Measurements from ENCODE around the gene PNPLA8. TPM values are rescaled to one million over a fixed set of nuclear protein-coding genes. Genes with fewer than 3 reads are reported as not detected.

PNPLA8 gene
- total RNA-seq, 3 donors from 2014 or later: 6.9 to 8.6 (median 8.3) TPM

- H3K4me1 Mint-ChIP-seq (ENCODE audit: low read depth): no peaks in the 10 kb centered on the region
- H3K9me3 Mint-ChIP-seq: no peaks in the 10 kb centered on the region
- H3K4me3 Mint-ChIP-seq: no peak overlapping the region
- peaks cover 31% of the 10 kb centered on the region for H3K27me3 Mint-ChIP-seq (ENCODE audit: low read depth)
- H3K36me3 Mint-ChIP-seq (ENCODE audit: insufficient read depth): no peaks in the 10 kb centered on the region
- ATAC-seq (no peak), DNase-seq (no peak)
These were observed 100.1 kb downstream of the PNPLA8 start for GRCh38 chr7:108425714-108426275.

DNA sequence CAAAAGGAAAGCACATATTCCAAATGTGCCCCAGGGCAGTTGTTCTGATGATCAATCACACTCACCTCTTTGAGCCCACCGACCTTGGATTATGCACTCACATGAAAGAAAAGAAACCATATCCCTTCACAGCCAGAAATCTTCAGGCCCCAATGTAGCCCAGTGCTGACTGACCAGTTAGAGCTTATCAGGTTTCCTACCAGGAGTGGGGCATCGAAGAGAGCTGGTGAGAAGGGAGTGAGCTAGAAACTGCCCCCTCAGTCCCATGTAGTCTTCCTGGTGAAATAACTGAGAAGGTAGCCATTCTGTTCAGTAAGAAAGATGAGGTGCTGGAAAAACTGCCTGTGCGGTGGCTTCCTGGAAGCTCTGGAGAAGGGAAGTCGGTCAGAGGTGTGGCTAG, 101.9 kb downstream of the PNPLA8 start:
- peaks cover 31% of the 10 kb centered on the region for H3K27me3 Mint-ChIP-seq (ENCODE audit: low read depth)
- no peaks in the 10 kb centered on the region for H3K9me3 Mint-ChIP-seq
- DNase-seq: no peak
- H3K36me3 Mint-ChIP-seq (ENCODE audit: insufficient read depth): no peaks in the 10 kb centered on the region
- H3K4me3 Mint-ChIP-seq: no peak overlapping the region
- peaks cover 3% of the 10 kb centered on the region for H3K4me1 Mint-ChIP-seq (ENCODE audit: low read depth)
- no peak for ATAC-seq

DNA sequence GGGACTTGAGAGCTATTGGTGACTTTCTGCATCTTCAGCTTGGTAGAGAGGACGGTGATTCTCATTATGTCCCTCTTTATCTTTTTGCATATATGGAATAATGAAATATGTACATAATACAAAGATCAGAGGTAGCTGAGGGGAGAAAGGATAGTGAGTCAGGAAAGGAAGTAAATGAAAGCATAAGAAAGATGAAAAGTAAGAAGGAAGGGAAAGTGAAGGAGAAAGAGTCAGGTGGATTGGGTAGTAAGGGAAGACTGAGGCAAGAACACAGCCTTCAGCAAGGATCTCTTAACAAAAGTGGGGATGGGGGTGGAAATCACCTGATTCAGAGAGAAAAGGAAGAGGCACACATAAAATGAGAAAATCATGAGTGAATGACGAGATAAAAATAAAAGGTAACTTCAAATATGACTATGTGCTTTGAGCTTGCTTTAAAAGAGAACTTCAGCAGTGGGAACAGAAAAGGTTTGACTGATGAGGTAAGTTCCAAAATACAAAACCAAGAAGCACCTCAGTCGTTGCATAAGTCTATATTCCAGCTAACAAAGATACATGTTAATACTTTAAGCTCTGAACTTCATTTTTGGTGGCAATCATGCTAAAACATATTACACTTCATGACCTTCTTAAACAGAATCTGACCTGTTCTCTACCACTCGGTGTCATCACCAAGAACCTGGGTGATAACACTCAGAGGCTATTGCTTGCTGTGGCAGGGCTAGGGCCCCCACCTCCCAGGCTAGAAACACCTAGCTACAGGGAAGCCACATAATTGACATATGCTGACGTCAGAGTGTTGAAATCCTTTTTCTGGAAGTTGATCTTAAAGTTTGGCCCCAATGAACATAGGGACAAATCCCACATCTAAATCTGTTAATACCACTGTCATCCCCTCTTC, 102.6 kb downstream of the PNPLA8 start:
- ATAC-seq (no peak), DNase-seq (no peak)
- Mint-ChIP-seq H3K36me3 (ENCODE audit: insufficient read depth) (no peaks in the 10 kb centered on the region), H3K9me3 (no peaks in the 10 kb centered on the region), H3K4me1 (ENCODE audit: low read depth) (peaks cover 5% of the 10 kb centered on the region), H3K4me3 (no peak overlapping the region), H3K27me3 (ENCODE audit: low read depth) (peaks cover 35% of the 10 kb centered on the region)

DNA sequence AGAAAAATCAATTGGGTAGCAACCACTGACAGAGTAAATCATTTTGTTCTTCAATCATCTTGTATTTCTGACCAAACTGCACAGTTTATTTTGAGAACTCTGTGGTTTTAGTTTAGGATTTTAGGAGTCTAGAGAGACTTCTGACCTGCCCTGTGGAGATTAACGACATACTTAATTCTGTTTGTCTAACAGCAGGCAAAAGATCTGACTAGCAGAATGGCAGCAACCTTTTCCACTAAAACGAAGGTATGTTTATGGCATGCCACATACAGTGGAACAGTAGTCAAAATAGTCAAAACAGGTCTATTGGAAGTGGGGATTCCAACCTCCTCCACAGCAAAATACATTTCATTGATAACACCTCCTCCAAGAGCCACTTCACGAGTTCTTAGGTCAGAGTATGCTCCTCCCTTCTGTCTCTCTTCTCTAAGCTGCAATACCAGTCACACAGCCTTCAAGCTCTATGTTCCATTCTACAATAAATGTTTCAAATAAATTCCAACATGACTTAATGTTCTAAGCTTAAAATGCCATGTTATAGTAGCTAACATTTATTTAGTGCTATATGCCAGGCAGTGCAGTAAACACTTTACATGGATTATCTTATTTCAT, 104.1 kb downstream of the PNPLA8 start:
- ATAC-seq: no peak
- Mint-ChIP-seq H3K9me3 (no peaks in the 10 kb centered on the region), H3K4me3 (no peak overlapping the region), H3K36me3 (ENCODE audit: insufficient read depth) (no peaks in the 10 kb centered on the region), H3K27me3 (ENCODE audit: low read depth) (peaks cover 39% of the 10 kb centered on the region), H3K4me1 (ENCODE audit: low read depth) (peaks cover 5% of the 10 kb centered on the region)
- DNase-seq: no peak

Other genes with a start within 250 kb of the PNPLA8 start
- gene NRCAM, start 69.7 kb downstream of the PNPLA8 start, total RNA-seq: under 1 TPM; 0.53 to 0.73 (median 0.69) TPM
- 10 to 100 TPM; 29.0 to 35.4 (median 31.7) TPM for gene THAP5, start 43.6 kb upstream of the PNPLA8 start, total RNA-seq
- 10 to 100 TPM; 10.2 to 14.6 (median 13.2) TPM for gene DNAJB9, start 43.7 kb upstream of the PNPLA8 start, total RNA-seq

Data from activated T-cell treated with anti-CD3 and anti-CD28 coated beads, Interleukin-2, amount 50 U/mL, for 4 hours (primary cell).